GF-D8 (cell line): ENCODE data around the gene EXD3.

Experiments
- DNase-seq: peaks from one replicate; lab custom pipeline; 2025; lab: John Stamatoyannopoulos, UW

The EXD3 gene

GRCh38 chr9:137306066-137306849, 116.7 kb downstream of the EXD3 start:
- no peak for DNase-seq

GRCh38 chr9:137305798-137306065, 117.2 kb downstream of the EXD3 start:
- DNase-seq = no peak

GRCh38 chr9:137305060-137305797, 117.7 kb downstream of the EXD3 start:
- no peak for DNase-seq

- DNase-seq = no peak
These were observed 118.4 kb downstream of the EXD3 start for GRCh38 chr9:137304383-137305059.

GRCh38 chr9:137303893-137304382, 119.0 kb downstream of the EXD3 start:
- no peak for DNase-seq

GRCh38 chr9:137303151-137303892, 119.6 kb downstream of the EXD3 start:
- DNase-seq = no peak

- DNase-seq = no peak
These were observed 120.4 kb downstream of the EXD3 start for GRCh38 chr9:137302449-137303150.

GRCh38 chr9:137302118-137302448, 120.9 kb downstream of the EXD3 start, which contains the start of gene NRARP:
NRARP (minus strand) TSS chr9:137302271; CDS start chr9:137301928, 343 bp downstream.
- DNase-seq = peak; percentile 65

GRCh38 chr9:137301081-137301947, 121.6 kb downstream of the EXD3 start:
- no peak for DNase-seq

GRCh38 chr9:137300567-137301080, 122.3 kb downstream of the EXD3 start:
- DNase-seq = no peak

GRCh38 chr9:137299938-137300337, 123.0 kb downstream of the EXD3 start:
- DNase-seq = no peak

- no peak for DNase-seq
These were observed 123.8 kb downstream of the EXD3 start for GRCh38 chr9:137299203-137299565.

GRCh38 chr9:137298401-137299202, 124.4 kb downstream of the EXD3 start:
- no peak for DNase-seq

GRCh38 chr9:137297966-137298365, 125.0 kb downstream of the EXD3 start:
- DNase-seq = no peak

- no peak for DNase-seq
These were observed 126.0 kb downstream of the EXD3 start for GRCh38 chr9:137296670-137297664.

GRCh38 chr9:137295849-137296669, 126.9 kb downstream of the EXD3 start:
- DNase-seq = no peak

GRCh38 chr9:137295238-137295811, 127.6 kb downstream of the EXD3 start:
- DNase-seq = no peak
